ENCODE measurements around the gene CAPG.

DNA sequence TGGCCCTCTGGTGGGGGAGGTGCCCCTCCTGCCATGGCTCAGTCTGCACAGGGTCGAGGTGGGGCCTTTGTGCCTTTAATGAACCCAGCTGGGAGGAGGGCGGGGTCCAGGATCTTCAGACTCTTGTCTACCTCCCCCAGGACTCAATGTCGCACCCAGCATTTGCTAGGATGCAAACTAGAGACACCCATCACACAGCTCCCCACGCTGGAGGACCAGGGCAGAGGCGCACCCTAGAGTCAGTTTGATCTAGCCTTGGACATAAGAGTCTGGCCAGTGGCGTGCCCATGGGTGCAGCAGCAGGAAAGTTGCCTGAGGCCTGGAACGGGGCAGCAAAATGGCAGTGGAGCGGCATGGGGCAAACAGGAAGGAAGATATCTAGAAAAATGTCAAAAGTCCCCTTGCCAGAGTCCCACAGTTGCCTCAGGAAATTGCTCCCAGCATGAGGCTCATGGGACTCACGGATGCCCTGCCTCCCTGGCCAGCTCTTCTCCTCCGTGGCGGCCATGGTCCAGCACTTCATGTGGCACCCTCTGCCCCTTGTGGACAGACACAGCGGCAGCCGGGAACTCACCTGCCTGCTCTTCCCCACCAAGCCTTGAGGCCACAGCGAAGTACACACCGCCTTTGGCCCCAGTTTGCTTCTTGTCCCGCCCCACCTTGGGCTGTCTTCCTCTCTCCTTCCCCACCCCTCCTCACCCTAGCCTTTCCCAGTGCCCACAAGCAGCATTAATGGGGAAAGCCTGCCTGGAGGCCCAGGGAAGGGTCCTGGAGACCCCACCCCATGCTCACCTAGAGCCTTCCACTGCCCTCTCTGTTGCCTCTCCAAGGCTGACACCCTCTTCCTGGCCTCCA, 26.0 kb upstream of the CAPG start:
- TF ChIP-seq CHD4 (IDR thresholded peaks at IDR 0.05; ENCODE audit: borderline replicate concordance) (no peak), REST (IDR thresholded peaks at IDR 0.05) (no peak), BHLHE40 (IDR thresholded peaks at IDR 0.05; ENCODE audit: low read depth, low read length) (no peak), HDAC2 (IDR thresholded peaks at IDR 0.05) (no peak), CTCF (IDR thresholded peaks at IDR 0.05) (no peak), SMC3 (IDR thresholded peaks at IDR 0.05) (no peak), PHF8 (IDR thresholded peaks at IDR 0.05; ENCODE audit: borderline replicate concordance, low read depth) (no peak), ATOH8 (CRISPR knock-in tag; IDR thresholded peaks at IDR 0.05; ENCODE audit: low read depth) (no peak), JUN (IDR thresholded peaks at IDR 0.05) (no peak), RAD21 (conservative IDR thresholded peaks at IDR 0.05 in 1 of 2, IDR thresholded peaks at IDR 0.05 in 1 of 2) (no peak)
